HEK293T (cell line): Measurements from ENCODE around the gene AARS2.

Source experiments
- ARNT ChIP-seq: fragments of 450-650 bp; IDR thresholded peaks from 2 replicates; pipeline ENCODE4 v1.6.1; 2017; ENCODE audit warnings: mild to moderate bottlenecking
- FOXK2 ChIP-seq: fragments of 450-650 bp; IDR thresholded peaks from 2 replicates; pipeline ENCODE4 v1.6.1; 2016; ENCODE audit warnings: mild to moderate bottlenecking

GRCh38 chr6:44258325-44258863 is 54.8 kb downstream of the AARS2 start:
- TF ChIP-seq ARNT (no peak), FOXK2 (no peak)
